GM12873 (cell line): ENCODE data around the gene CACFD1.

ENCODE experiments used
- TF ChIP-seq, protein P1 (sequence below): IDR thresholded peaks from 2 replicates; pipeline ENCODE4 v1.5.1; 2012; ENCODE audit warnings: low read depth, mild to moderate bottlenecking, moderate library complexity, low read length, control low read depth; ENCODE audit not compliant: insufficient read depth; ENCODE audit errors: missing control alignments

The CACFD1 gene

DNA sequence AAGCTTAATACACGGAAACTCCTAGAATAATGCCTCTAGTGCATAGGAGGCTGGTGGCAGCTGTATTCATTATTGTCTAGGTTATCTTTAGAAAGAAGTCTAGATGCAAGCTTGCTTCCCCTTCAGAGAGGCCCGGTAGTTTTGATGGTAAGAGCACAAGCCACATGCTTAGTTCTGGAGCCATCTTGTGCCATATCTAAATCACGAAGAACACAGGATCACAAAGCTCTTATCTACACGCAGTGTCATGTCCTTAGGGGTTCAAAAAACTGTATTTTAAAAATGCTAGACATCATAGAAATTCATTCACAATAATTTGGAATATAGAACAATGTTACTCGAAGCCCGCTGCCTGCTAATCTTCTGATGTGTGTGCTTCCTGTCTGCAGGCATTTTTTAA lies 6.2 kb downstream of the CACFD1 start:
- TF ChIP-seq, protein P1, sequence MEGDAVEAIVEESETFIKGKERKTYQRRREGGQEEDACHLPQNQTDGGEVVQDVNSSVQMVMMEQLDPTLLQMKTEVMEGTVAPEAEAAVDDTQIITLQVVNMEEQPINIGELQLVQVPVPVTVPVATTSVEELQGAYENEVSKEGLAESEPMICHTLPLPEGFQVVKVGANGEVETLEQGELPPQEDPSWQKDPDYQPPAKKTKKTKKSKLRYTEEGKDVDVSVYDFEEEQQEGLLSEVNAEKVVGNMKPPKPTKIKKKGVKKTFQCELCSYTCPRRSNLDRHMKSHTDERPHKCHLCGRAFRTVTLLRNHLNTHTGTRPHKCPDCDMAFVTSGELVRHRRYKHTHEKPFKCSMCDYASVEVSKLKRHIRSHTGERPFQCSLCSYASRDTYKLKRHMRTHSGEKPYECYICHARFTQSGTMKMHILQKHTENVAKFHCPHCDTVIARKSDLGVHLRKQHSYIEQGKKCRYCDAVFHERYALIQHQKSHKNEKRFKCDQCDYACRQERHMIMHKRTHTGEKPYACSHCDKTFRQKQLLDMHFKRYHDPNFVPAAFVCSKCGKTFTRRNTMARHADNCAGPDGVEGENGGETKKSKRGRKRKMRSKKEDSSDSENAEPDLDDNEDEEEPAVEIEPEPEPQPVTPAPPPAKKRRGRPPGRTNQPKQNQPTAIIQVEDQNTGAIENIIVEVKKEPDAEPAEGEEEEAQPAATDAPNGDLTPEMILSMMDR: no peak

GRCh38 chr9:133467101-133467500 lies 7.3 kb downstream of the CACFD1 start:
- TF ChIP-seq, protein P1: no peak

DNA sequence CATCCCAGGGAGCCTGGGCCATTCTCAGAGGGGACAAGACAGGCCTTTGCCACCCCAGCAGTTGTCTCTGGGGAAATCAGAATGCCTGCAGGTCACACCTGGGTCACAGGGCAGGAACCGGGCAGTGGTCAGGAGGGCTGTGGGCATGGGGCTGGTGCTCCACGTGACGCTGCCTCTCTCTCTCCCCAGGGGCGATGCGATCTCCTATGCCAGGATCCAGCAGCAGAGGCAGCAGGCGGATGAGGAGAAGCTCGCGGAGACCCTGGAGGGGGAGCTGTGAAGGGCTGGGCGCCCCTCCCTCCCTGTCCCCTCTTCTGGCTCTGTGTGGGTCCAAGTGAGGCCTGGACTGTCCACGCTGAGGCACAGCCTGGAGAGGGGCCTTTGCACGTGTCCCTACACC lies 8.6 kb downstream of the CACFD1 start:
- TF ChIP-seq, protein P1: no peak

DNA sequence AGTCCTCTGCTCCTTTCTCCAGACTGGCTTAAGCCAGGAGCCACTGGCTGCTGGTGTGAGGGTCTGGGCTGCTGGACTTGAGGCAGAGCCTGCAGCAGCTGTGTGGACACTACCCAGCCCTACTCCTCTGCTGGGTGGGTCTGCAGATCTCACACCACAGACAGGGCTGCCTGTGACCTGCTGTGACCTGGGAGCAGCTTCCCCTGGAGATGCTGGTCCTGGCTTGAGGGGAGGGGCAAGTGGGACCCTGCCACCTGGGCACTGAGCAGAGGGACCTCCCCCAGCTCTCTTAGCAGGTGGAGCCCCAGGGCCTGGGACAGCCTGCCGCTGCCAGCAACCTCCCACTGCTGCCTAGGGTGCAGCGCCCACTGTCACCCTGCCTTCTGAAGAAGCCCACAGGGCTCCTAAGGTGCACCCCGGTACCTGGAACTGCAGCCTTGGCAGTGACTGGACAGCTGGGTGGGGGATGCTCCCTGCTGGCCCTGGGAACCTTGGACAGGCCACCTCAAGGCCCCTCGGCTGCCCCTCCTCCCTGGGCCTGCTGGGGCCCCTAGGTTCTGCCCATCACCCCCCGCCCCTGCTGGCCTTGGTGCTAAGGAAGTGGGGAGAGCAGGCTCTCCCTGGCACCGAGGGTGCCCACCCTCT lies 9.1 kb downstream of the CACFD1 start:
- TF ChIP-seq, protein P1: no peak

DNA sequence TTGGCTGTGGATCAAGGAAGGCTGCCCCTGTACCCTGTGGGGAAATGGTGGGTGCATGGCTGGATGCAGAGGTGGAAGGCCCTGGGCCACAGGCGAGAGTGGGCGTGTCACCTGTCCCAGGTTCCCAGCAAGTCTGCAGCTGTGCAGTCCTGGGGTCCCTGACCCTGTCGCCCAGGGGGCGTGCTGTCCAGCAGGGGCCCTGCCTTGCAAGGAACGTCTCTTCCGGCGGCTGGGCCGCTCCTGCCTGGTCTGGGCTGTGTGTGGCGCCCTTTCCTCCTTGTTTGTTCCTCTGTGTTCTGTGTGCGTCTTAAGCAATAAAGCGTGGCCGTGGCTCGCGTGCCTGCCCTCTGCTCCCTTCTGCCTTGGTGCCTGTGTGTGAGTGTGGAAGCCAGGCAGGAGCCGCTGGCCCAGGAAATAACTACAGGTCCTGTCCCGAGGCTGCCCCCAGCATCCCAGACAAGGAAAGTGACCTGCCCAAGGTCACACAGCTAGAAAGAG lies 10.7 kb downstream of the CACFD1 start:
- TF ChIP-seq, protein P1: no peak

DNA sequence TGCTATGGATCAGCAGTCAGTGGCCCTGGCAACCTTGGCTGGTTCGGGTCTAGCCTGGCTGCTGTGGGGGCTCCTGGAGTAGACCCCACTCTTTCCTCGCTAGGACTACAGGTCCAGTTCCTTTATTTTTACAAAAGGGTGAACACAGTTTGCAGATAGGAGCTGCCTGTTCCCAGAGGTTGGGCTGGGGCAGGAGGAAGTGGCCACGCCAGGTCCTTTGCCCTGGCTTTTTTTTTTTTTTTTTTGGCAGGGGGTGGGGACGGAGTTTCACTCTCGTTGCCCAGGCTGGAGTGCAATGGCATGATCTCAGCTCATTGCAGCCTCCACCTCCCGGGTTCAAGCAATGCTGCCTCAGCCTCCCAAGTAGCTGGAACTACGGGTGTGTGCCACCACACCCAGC lies 11.2 kb downstream of the CACFD1 start:
- TF ChIP-seq, protein P1: no peak

GRCh38 chr9:133471551-133472276 lies 11.9 kb downstream of the CACFD1 start:
- TF ChIP-seq, protein P1: no peak
